Hindlimb muscle (tissue), 1 donor: ENCODE measurements around the gene NCBP1. TPM values are rescaled to one million over a fixed set of nuclear protein-coding genes. Genes with fewer than 3 reads are reported as not detected.

Experiments used
- DNase-seq: peaks from one replicate; pipeline ENCODE4 v3.0.0-alpha.2; 2013
- polyA plus RNA-seq: library from polyadenylated mRNA; unstranded; fragments of 120-200 nt; gene quantifications from one replicate; pipeline ENCODE4 v1.2.1, GENCODE V29; 2013; ENCODE audit not compliant: insufficient read length

The NCBP1 gene
- polyA plus RNA-seq, 1 donor: 33.8 TPM

DNA sequence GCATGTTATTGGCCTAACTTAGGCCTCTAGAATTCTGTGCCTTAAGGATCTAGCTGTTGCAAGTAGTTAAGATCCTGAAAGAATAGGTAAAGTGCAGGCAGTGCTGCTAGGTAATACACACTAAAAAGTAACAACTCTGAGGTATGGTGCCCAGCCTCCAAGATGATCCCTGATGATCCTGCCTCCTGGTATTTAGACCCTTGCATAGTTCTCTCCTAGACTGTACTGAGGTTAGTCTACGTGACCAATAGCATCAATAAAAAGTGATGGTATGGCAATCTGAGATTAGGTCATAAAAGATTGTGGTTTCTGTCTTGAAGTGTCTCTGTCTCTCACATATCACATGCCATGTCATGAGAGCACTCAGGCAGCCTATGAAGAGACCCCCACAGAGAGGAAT lies 9.7 kb upstream of the NCBP1 start:
- no peak for DNase-seq

DNA sequence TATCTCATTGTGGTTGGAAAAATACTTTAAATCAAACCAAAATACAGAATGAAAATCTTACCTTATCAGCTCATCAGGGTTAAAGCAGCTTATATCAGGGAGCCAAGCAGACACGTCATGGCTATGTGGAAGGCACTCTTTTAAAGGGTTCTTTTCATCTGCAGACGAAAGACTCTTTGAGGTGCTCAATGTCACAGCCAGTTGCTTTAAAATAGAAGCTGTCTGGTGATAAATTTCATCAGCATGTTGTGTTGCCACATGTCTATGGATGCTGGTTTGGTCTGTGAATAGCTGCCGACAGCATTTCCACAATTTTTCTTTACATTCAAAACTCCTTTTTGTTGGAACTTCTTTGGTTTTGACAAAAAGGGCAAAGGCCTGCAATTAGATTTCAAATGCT lies 8.0 kb upstream of the NCBP1 start:
- no peak for DNase-seq

DNA sequence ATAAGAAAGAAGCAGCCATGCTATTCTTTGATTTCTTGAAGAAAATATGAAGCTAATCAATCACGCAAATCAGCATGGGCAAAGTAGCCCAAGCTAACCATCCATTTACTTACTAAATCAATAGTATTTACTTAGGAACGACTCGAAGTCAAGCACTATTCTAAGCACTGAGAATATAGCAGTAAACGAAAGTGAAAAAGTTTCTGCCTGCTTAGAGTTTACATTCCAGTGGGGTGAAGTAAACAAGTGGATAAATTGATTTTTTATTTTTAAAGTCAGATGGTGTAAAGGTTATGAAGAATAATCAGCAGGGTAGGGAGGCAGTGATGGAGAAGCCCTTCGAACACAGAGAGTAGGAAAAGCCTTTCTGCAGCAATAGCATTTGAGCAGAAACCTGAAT lies 6.0 kb upstream of the NCBP1 start:
- DNase-seq: no peak

DNA sequence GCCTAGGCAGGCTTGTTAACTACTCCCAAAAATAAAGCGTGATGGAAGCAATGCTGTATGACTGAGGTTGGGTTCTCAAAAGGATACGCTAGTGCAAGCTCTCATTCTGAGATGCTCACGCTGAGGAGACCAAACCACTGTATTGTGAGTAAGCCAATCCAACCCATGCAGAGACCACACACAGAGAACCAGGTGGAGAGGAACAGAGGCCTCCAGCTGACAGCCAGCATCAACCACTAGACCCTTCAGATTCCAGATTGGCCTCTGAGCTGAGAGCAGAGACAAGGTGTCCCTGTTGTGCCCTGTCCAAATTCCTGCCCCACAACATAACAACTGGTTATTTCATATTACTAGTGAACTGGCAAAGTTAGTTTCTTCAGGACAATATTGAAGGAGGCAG lies 5.0 kb upstream of the NCBP1 start:
- no peak for DNase-seq

DNA sequence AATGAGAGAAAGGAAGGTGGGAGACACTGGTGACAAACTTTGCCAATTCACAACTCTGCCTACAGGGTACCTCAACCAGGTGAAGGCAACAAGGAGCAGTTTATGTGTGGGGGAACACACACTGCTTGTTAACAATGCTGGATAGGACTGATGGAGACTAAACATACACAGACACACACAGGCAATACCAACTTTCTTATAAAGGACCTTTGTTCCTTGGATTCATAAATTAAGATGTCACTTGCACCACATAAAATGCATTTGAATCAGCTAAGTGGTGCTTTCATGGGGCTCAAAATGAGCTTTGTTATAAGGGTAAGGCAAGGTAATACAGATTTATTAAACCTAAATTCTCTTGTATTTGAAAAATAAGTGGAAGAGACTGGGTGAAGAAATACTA lies 4.5 kb upstream of the NCBP1 start:
- no peak for DNase-seq

DNA sequence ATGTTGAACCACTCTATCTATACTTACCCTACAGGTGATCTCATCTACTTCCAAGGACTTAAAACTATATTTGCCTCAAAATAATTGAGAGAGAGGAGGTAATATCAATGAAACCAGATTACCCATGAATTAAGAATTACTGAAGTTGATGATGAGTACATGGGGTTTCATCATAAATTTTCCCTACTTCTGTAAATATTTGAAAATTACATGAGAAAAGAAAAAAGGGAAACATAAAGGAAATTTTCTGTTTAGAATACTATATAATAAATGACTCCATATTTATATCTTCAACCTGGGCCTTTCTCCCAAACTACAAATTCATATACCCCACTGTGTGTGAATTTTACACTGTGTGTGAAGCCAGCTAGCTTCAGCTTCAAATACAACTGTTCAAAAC lies 3.0 kb upstream of the NCBP1 start:
- DNase-seq: no peak

DNA sequence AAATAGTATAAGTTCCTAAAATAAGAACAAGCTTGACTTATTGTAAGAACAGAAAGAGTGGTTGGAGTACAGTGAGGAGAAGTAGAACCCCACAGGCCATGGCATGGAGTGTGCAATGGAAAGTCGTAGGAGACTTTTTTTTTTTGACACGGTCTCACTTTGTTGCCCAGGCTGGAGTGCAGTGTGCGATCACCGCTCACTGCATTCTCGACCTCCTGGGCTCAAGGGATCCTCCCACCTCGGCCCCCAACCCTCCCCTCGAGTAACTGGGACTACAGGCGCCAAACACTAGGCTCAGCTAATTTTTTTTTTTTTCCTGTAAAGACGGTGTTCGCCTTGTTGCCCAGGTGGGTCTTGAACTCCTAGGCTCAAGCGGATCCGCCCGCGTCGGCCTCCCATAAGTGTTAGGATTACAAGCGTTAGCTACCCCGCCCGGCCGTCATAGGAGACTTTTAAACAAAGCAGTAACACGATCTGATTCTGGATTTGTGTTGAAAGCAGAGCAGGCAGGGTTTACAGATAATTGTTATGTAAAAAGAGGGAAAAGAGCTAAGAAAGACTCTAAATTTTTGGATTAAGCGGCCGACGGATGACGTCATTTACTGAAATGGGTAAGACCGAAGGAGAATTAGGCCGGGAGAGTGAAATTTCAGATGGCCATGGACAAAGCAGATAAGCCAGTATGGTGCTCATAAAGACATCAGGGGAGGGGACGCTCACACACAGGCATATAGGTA lies 1.2 kb upstream of the NCBP1 start:
- DNase-seq: no peak

DNA sequence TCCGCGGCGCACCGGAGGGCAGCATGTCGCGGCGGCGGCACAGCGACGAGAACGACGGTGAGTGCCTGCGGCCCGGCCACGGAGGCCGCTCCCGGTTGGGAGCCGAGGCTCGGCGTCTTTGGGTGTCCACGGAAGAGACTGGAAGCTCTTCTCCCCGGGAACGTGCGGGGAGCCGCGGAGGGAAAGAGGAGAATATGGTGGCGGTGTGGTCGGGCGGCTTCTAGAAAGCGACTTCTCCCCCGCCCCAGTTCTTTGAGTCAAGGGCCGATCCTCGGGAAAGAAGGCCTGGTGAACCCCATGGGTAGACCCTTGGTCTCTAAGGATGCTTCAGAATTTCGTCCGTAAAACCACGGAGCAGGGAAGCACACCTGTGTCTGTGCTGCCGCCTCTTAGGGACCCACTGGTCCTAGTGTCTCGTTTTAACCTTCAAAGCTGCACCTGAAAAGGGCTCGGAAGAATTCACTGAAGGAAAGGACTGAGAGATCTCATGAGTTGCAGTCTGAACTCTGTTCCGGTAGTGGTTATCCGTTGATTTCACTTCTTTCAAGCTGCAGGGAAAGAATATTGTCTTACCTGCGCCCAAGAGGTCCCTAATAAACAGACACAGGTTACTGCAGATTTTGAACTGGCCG lies 354 bp downstream of the NCBP1 start:
- no peak for DNase-seq

DNA sequence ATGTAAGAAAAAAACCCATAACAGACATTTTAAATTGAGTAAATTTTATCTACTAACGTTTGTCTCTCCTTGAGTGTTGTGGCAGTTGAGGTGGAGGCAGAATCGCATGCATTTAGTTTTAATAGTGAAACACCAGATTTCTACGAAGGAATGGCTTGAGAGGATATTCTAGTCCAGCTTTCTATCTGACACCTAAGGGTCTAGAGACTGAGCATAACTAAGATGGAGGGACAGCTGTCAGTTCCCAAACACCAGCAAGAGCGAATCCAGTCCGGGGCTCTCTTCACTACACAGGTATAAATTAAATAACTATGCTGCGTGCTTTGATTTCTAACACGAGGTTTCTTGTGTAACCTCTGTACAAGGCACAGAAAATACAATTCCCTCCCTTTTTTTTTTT lies 1.4 kb downstream of the NCBP1 start:
- no peak for DNase-seq

DNA sequence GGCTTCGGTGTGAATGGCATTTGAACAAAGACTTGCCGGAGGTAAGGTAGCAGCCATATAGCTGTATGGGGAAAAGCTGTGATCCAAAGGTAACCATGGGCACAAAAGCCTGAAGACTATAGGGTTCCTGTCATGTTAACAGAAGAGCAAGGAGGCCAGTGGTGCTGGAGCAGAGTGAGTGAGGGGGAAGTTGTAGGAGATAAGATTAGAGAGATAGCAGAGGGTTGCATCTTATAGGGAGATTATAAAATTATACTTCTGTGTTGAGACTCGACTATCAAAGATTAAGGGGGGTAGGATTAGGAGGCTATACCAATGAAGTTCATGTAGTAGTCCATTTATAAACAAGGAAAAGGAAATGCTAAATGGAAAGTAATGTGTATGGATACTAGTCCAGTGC lies 3.3 kb downstream of the NCBP1 start:
- no peak for DNase-seq

DNA sequence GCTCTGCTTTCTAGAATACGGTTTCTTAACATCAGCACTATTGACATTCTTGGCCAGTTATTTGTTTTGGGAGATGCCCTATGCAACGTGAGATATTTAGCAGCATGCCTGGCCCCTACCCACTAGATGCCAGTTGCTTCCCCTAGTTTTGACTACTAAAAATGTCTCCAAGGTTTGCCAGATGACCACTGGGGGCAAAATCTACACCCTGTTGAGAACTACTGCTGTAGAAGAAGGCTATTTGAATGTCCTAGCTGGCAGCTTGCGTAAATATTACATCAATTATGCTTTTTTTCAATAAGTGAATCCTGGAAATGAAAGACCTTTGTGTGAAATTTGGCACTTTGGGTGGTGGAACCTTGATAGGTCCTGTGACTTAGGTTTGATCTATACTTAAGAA lies 5.0 kb downstream of the NCBP1 start:
- no peak for DNase-seq

DNA sequence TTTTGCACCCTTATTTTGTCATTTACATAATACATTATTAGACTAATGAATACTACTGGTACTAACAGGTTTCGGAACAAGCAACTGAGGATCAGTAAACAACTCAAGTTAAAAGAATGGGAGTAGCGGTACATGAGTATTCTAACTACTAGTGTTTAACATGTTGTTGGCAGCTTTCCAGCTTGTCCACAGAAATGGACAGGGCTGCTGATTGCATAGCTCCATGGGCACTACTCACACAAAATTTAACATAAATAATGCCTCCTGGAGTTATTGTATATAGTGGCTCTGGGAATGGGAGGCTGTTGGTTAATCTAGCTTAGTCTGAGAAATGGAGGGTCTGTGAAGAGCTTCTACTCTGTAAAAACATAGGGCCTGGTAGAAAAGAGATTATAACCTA lies 6.7 kb downstream of the NCBP1 start:
- DNase-seq: no peak

DNA sequence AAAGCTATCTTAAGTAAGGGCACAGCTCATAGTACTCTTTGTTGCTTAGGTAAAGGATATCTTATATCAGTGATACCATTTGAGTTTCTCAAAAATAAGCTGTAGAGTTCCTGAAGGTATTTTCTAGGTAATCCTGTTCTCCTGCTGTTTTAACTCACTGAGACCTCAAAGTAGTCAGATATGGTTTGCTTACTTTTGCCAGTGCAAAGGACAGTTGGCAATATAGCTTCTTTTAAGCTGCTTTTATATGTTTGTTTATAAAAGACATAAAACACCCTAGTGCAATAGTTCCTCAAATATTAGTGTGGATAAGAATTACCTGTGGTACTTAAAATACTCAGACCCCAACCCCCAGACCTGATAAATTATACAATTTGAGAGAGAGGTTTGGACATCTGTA lies 12.1 kb downstream of the NCBP1 start:
- DNase-seq: no peak

DNA sequence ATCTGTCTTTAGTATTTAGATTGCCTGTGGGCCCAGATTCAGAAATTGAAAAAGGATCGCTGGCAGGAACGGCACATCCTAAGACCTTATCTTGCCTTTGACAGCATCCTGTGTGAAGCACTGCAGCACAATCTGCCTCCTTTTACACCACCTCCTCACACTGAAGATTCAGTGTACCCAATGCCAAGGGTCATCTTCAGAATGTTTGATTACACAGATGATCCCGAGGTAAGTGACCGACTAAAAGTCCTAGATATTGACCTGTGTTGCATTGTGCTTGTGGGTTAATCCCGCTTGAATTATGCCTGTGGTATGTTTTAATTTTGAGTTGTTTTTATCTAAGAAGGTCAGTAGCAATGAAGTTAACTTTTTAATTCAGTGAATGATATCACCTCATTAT lies 14.4 kb downstream of the NCBP1 start:
- no peak for DNase-seq

DNA sequence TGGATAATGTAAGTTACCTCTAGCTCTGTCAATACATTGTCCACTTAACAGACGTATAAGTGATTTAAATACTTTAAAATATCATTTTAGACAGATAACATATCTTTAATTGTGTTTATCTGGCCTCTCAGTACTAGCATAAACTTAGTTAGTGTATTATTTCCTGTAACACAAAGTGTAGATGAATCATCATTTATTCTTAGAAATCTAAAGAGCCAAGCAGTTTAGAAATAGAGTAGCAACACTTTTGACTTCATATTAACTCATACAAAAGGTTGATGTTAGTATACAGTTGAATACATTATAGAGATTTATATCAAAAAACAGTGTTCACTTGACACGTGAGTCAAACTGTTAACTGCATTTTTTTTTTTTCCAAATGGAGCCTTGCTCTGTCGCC lies 18.0 kb downstream of the NCBP1 start:
- no peak for DNase-seq

DNA sequence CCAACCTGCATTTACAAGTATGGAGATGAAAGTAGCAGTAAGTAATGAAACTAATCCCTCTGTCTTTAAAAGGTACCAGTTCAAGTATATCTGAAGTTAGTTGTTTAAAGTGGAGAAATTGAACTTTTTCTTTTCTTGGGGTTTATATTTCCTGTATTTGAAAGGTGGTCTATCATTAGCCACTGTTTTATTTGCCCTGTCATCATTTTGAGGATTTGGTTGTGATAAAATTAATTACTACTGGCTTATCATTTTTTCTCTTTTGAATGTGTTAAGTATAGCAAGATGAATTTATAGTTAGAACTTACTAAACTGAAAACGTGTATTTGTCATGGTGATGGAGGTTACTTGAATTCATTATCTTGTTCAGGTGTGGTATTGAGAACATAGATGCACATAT lies 25.1 kb downstream of the NCBP1 start:
- no peak for DNase-seq

DNA sequence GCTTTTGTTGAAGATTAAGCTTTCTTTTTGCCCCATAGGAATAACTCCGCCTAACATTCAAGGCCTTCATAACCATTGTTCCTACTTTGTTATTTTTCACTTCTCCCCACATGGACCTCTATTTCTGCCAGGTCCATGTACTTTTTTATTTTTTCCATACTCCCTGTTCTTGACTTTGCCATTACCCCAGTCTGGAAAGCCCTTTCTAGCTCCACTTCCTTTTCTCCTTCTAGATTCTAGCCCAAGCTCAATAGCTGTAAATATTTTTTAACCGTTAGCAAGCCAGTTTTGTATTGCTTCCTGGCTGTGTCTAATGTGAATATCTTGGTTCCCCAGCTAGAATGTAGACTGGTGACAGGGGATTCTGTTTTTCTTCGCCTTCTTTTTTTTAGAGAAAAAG lies 26.1 kb downstream of the NCBP1 start:
- DNase-seq: no peak

DNA sequence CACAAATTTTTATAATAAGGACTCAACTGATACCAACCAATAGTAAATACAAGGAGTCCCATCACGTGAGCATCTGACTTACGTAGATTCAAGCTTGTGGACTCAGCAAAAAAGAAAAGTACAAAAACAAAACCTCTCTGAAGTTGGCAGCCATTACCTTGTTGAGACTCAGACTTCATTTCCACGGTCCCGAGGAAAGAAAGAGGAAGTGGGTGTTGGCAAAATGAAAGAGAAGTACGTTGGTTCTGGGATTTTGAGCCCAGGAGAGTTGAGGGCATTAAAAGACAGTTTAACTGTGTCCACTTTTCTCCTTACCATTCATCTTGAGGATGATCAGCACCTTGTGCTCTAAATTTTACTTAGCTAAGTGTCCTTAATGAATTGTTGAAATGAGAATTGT lies 26.7 kb downstream of the NCBP1 start:
- no peak for DNase-seq

DNA sequence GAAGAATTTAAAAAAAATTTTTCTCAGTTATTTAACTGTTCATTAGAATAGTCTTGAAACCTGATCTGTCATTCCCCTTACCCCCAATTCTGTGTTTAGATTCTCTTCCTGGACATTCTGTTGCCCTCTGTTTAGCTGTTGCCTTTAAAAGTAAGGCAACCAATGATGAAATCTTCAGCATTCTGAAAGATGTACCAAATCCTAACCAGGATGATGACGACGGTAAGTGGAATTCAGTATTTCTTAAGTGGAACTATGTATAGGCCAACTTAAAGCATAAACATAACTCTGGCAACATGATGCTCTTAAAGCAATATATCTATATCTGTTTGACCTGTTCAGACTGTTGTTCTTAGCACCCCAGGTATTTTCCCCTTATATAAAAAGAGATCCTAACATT lies 27.2 kb downstream of the NCBP1 start:
- DNase-seq: no peak

DNA sequence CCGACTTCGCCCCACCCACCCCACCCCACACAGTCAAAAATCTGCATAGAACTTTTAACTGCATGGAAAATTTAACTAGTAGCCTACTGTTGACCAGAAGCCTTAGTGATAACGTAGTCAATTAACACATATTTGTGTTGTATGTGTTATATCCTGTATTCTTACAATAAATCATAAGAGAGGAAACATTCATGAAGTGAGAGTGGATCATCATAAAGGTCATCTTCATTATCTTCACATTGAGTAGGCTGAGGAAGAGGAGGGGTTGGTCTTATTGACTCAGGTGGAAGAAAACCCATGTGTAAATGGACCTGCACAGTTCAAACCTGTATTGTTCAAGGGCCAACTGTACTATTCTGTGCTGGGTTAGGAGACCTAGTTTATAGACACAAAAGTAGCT lies 32.1 kb downstream of the NCBP1 start:
- no peak for DNase-seq

DNA sequence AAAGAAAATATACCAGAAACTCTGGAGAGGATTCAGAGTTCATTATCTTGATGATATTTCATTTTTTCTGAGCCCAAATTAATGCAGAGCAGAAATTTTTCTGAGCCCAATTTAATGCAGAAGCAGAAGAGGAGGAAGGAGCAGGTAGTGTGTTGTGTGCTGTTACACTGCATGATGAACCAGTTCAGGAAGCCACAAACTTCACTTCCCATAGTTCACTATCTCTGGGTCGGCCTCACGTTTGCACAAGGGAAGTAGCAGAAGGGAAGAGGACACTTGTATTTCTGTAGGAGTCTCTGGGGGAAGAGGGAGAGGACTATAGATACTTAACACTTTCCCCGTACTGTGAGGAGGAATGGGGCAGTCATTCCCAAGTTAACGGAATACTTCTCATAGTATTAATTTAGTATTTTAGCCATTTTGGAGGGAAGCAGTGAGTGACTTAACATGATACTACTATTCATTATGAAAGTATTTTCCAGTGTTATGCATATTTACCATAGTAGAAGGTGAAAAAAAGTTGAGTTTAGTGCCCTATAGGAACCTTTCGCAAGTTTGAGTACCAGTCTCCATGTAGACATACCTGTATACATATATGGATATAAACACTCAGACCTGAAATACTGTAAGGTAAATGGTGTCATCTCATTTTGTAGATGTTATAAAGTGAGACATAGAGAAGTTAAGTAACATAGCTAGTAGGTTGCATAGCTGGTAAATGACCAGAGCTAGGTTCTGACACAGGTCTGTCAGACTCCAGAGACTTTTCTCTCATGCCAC lies 33.5 kb downstream of the NCBP1 start:
- DNase-seq: no peak

DNA sequence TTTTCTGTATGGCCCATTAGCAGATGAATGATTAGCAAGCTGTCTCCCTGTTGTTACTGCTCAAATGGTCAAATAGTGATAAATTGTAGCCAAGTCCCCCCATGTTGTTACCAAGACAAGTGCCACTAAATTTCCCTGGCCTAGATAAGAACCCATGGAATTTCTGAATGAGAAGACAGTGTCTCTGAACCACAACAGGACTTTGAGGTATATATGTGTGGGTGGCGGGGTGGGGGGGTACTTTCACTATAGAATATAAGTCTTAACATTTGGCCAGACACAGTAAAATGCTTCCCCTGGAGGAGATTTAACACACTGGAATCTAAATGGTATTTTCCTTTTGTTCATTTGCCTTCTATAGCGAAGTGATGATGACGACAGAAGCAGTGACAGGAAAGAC lies 34.9 kb downstream of the NCBP1 start:
- DNase-seq: no peak

DNA sequence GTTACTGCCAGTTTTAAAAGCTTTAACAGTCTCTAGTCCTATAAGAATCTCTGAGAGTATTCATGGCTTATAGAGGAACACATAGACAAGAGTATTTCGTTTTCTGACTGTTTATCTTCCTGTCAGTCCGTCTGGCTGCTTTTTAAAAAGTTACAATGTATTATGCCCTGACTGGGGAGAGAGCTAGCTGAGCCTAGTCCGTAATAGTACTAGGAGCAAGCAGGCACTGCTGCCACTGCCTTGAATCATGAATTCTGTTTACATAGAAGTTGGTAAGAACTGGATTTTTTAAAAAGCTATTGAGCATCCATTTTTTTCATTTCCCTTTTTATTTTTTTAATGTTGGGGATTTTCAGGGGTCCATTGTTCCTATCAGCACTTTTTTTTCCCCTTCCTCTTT lies 37.0 kb downstream of the NCBP1 start:
- no peak for DNase-seq

DNA sequence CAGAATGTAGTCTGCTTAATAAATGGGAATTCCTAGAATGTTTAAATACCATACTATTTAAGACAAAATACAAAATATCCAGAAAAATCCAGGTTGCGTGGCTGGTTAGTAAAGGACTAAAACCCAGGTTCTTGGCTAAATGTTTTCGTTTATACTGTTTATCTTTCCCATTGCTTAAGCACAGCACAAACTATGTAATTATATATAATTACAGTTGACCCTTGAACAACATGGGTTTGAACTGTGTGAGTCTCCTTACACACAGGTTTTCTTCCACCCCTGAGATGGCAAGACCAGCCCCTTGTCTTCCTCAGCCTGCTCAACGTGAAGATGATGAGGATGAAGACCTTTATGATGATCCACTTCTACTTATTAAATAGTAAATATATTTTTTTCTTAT lies 38.8 kb downstream of the NCBP1 start:
- DNase-seq: no peak
